HG02943 (cell line): ENCODE measurements around the gene PIP5K1C.

Source experiments
- ATAC-seq: cut with Tn5 transposase; IDR thresholded peaks from one replicate; pipeline ENCODE4 v1.9.1; 2021; ENCODE audit warnings: mild to moderate bottlenecking, low read depth, moderate library complexity; ENCODE audit not compliant: unreplicated experiment

PIP5K1C gene

GRCh38 chr19:3614858-3615505 lies 85.3 kb downstream of the PIP5K1C start:
- ATAC-seq: no peak

GRCh38 chr19:3613818-3614661 lies 86.2 kb downstream of the PIP5K1C start:
- no peak for ATAC-seq

GRCh38 chr19:3612901-3613741 lies 87.1 kb downstream of the PIP5K1C start:
- ATAC-seq: no peak

- ATAC-seq: no peak
Observed at GRCh38 chr19:3612330-3612729, 87.9 kb downstream of the PIP5K1C start.

GRCh38 chr19:3611841-3612240 lies 88.4 kb downstream of the PIP5K1C start:
- no peak for ATAC-seq

- ATAC-seq: no peak
Observed at GRCh38 chr19:3610745-3611717, 89.2 kb downstream of the PIP5K1C start.

- no peak for ATAC-seq
Observed at GRCh38 chr19:3609779-3610719, 90.2 kb downstream of the PIP5K1C start.

- ATAC-seq: no peak
Observed at GRCh38 chr19:3608750-3609322, 91.4 kb downstream of the PIP5K1C start.

GRCh38 chr19:3608079-3608641 lies 92.1 kb downstream of the PIP5K1C start:
- no peak for ATAC-seq

- no peak for ATAC-seq
Observed at GRCh38 chr19:3607303-3608078, 92.8 kb downstream of the PIP5K1C start.

- ATAC-seq: no peak
Observed at GRCh38 chr19:3606690-3607289, 93.5 kb downstream of the PIP5K1C start, which contains the start of gene TBXA2R. Gene TBXA2R, minus strand, starts transcription at chr19:3606875. Its CDS starts 6,241 bp downstream, at chr19:3600634.

- no peak for ATAC-seq
Observed at GRCh38 chr19:3606174-3606689, 94.0 kb downstream of the PIP5K1C start.

- ATAC-seq: no peak
Observed at GRCh38 chr19:3605770-3606169, 94.5 kb downstream of the PIP5K1C start.

GRCh38 chr19:3605361-3605760 lies 94.9 kb downstream of the PIP5K1C start:
- no peak for ATAC-seq

- ATAC-seq: no peak
Observed at GRCh38 chr19:3604987-3605343, 95.3 kb downstream of the PIP5K1C start.

- ATAC-seq: no peak
Observed at GRCh38 chr19:3604227-3604986, 95.9 kb downstream of the PIP5K1C start.
